K562 (cell line): Measurements from ENCODE around the gene AJM1. TPM values are rescaled to one million over a fixed set of nuclear protein-coding genes. Genes with fewer than 3 reads are reported as not detected.

Source experiments
- DMBX1 ChIP-seq: fragments of 250-450 bp; sonication (Bioruptor Pico); IDR thresholded peaks from 2 replicates; pipeline ENCODE4 v1.8.0; 2022; ENCODE audit warnings: inconsistent platforms, mild to moderate bottlenecking, moderate library complexity, borderline replicate concordance
- ELF1 ChIP-seq: fragments of 200-800 bp; sonication (Bioruptor generic); IDR thresholded peaks from 2 replicates; pipeline ENCODE4 v1.6.1; 2016; ENCODE audit warnings: missing genetic modification characterization, missing compliant biosample characterization
- GATAD2B ChIP-seq: fragments of 450-650 bp; IDR thresholded peaks from 2 replicates; pipeline ENCODE4 v1.6.1; 2017; ENCODE audit warnings: mild to moderate bottlenecking, borderline replicate concordance
- HDAC2 ChIP-seq: fragments of 450-650 bp; IDR thresholded peaks from 2 replicates; pipeline ENCODE4 v1.6.1; 2016; ENCODE audit warnings: mild to moderate bottlenecking
- HNRNPL ChIP-seq: fragments of 200-400 bp; formaldehyde crosslinking; IDR thresholded peaks from 2 replicates; pipeline ENCODE4 v1.6.1; 2017; ENCODE audit warnings: low read depth, mild to moderate bottlenecking, low read length
- MNT ChIP-seq, 2 experiments: fragments of 450-650 bp; conservative IDR thresholded peaks; 2 replicates each; pipeline ENCODE4 v1.6.1; 2017; ENCODE audit warnings: mild to moderate bottlenecking in 2 of 2, moderate library complexity in 2 of 2
- NFATC3 ChIP-seq: fragments of 450-650 bp; IDR thresholded peaks from 2 replicates; pipeline ENCODE4 v1.6.1; 2017; ENCODE audit warnings: mild to moderate bottlenecking
- NFIC ChIP-seq: fragments of 450-650 bp; IDR thresholded peaks from 2 replicates; pipeline ENCODE4 v1.6.1; 2017; ENCODE audit warnings: mild to moderate bottlenecking, inconsistent platforms
- NRF1 ChIP-seq, 2 experiments: fragments of 450-650 bp; IDR thresholded peaks in 1 of 2; conservative IDR thresholded peaks in 1 of 2; 2 replicates each; pipeline ENCODE4 v1.6.1; 2014; ENCODE audit warnings: mild to moderate bottlenecking in 2 of 2
- PCBP1 ChIP-seq: fragments of 200-400 bp; formaldehyde crosslinking; IDR thresholded peaks from 2 replicates; pipeline ENCODE4 v1.6.1; 2018; ENCODE audit warnings: mild to moderate bottlenecking, low read depth, low read length; ENCODE audit not compliant: poor library complexity, severe bottlenecking
- RHOXF2B ChIP-seq: fragments of 250-450 bp; sonication (Bioruptor Pico); conservative IDR thresholded peaks from 2 replicates; pipeline ENCODE4 v1.5.1; 2021
- RNF2 ChIP-seq: sonication (generic); IDR thresholded peaks from 2 replicates; pipeline ENCODE4 v1.6.1; 2016
- SMARCC2 ChIP-seq: fragments of 450-650 bp; IDR thresholded peaks from 2 replicates; pipeline ENCODE4 v1.6.1; 2017; ENCODE audit warnings: antibody characterized with exemption, moderate library complexity, mild to moderate bottlenecking, low read depth
- ZNF24 ChIP-seq: fragments of 450-650 bp; IDR thresholded peaks from 2 replicates; pipeline ENCODE4 v1.6.1; 2016
- ZNF445 ChIP-seq: fragments of 250-450 bp; sonication (Bioruptor Pico); IDR thresholded peaks from 2 replicates; pipeline ENCODE4 v1.4.0; 2020; ENCODE audit warnings: low read depth, mild to moderate bottlenecking, moderate library complexity
- ZNF551 ChIP-seq: fragments of 250-450 bp; sonication (Bioruptor Pico); IDR thresholded peaks from 2 replicates; pipeline ENCODE4 v1.5.0; 2021; ENCODE audit warnings: mild to moderate bottlenecking, moderate library complexity
- ZNF592 ChIP-seq: fragments of 450-650 bp; IDR thresholded peaks from 2 replicates; pipeline ENCODE4 v1.6.1; 2017; ENCODE audit warnings: antibody characterized with exemption, mild to moderate bottlenecking
- ZNF740 ChIP-seq, 3 experiments: fragments of 200-800 bp in 1 of 3; sonication (Bioruptor generic) in 1 of 3; sonication (generic) in 1 of 3; formaldehyde crosslinking in 1 of 3; IDR thresholded peaks; 2 replicates each; pipeline versions ENCODE4 v1.6.1 to v1.8.0; 2016 to 2022; ENCODE audit warnings: mild to moderate bottlenecking in 2 of 3, missing compliant biosample characterization in 2 of 3, missing genetic modification characterization in 2 of 3, missing genetic modification reagents in 1 of 3
- polyA plus RNA-seq, 8 experiments: library from polyadenylated mRNA; depleted of rRNA in 4 of 8; stranded (reverse) in 5 of 8; unstranded in 3 of 8; fragments of >200 nt; fragmentation: Nextera tagmentation in 2 of 8; fragmentation: Illumina TruSeq in 1 of 8; extraction: Ambion mirVana in 2 of 8; extraction: Trizol in 1 of 8; gene quantifications; 2 replicates each; pipeline versions ENCODE4 v1.2.1 to v1.2.3, GENCODE V29; 2011 to 2014; ENCODE audit warnings: inconsistent platforms in 1 of 8, missing spikeins in 1 of 8
- total RNA-seq, 7 experiments: library from RNA; depleted of rRNA in 6 of 7; stranded (reverse); fragments of >200 nt in 6 of 7; fragmentation: Illumina TruSeq in 2 of 7; extraction: Trizol in 2 of 7; gene quantifications; 2 replicates each; pipeline versions ENCODE4 v1.2.1 to v1.2.3, GENCODE V29; 2011 to 2021; ENCODE audit warnings: low replicate concordance in 1 of 7
- TF ChIP-seq, protein P1 (sequence below): fragments of 250-450 bp; sonication (Bioruptor Pico); IDR thresholded peaks from 2 replicates; pipeline ENCODE4 v1.8.0; 2021; ENCODE audit warnings: borderline replicate concordance, mild to moderate bottlenecking, moderate library complexity; ENCODE audit not compliant: poor library complexity, severe bottlenecking

AJM1 gene
- total and polyA plus RNA-seq, 9 of the 15 experiments (the other 6 are each of a cell fraction or from before 2014, with no cell fraction given) = 0.01 to 3.7 (median 0.65) TPM; not detected in 1

GRCh38 chr9:136840140-136840876 is 2.0 kb upstream of the AJM1 start (continued):
- TF ChIP-seq ZNF740 (CRISPR knock-in tag; IDR thresholded peaks at IDR 0.05) (no peak), ZNF740 (tag; IDR thresholded peaks at IDR 0.05) (no peak), NFATC3 (0 out of 2 replicates have a peak, but pooled peaks have one; percentile 21), MNT (conservative IDR thresholded peaks at IDR 0.05) (0 out of 4 replicates have a peak, but pooled peaks of 1 of the 2 experiments have one; percentile 37), ZNF24 (no peak), ZNF551 (CRISPR knock-in tag) (no peak), HNRNPL (peak; percentile 24; the same call in 1 of the 2 replicates), HDAC2 (no peak), RHOXF2B (CRISPR knock-in tag) (no peak; the same call in 1 of the 2 replicates), PCBP1 (no peak), ZNF592 (no peak), ZNF445 (CRISPR knock-in tag) (no peak), GATAD2B (no peak), NFIC (no peak), ELF1 (no peak), DMBX1 (CRISPR knock-in tag) (no peak), NRF1 (conservative IDR thresholded peaks at IDR 0.05 in 1 of 2, IDR thresholded peaks at IDR 0.05 in 1 of 2) (peak; percentile 53 to 65; a peak in 3 of 4 replicates), SMARCC2 (no peak), RNF2 (no peak)
- TF ChIP-seq, protein P1, sequence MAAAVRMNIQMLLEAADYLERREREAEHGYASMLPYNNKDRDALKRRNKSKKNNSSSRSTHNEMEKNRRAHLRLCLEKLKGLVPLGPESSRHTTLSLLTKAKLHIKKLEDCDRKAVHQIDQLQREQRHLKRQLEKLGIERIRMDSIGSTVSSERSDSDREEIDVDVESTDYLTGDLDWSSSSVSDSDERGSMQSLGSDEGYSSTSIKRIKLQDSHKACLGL = no peak
